ENCODE data around the gene CELF3.

DNA sequence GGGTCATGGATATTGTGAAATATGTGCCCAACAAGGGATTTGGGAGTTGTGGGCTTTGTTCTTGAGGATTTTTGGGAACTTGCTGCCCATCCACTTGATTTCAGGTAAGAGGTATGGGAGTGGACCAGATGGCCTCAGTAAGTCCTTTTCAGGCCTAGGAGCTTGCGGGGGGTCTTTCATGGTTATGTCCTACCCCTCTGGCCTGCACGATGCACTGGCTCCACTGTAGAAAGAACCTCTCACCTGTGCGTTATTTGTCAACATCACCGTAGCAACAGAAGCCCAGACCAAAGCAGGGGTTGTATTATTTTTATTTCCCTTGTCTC is 13.3 kb upstream of the CELF3 start:
- TF ChIP-seq, protein P1, sequence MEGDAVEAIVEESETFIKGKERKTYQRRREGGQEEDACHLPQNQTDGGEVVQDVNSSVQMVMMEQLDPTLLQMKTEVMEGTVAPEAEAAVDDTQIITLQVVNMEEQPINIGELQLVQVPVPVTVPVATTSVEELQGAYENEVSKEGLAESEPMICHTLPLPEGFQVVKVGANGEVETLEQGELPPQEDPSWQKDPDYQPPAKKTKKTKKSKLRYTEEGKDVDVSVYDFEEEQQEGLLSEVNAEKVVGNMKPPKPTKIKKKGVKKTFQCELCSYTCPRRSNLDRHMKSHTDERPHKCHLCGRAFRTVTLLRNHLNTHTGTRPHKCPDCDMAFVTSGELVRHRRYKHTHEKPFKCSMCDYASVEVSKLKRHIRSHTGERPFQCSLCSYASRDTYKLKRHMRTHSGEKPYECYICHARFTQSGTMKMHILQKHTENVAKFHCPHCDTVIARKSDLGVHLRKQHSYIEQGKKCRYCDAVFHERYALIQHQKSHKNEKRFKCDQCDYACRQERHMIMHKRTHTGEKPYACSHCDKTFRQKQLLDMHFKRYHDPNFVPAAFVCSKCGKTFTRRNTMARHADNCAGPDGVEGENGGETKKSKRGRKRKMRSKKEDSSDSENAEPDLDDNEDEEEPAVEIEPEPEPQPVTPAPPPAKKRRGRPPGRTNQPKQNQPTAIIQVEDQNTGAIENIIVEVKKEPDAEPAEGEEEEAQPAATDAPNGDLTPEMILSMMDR (IDR thresholded peaks at IDR 0.05) = no peak
- no peak for TF ChIP-seq POLR2AphosphoS5 (IDR thresholded peaks at IDR 0.05)
- TF ChIP-seq POLR2A (IDR thresholded peaks at IDR 0.05) = no peak

All from stomach (tissue), 4 donors.